ENCODE data around the gene ZNF549. TPM values are rescaled to one million over a fixed set of nuclear protein-coding genes. Genes with fewer than 3 reads are reported as not detected.

Gene ZNF549
- total and polyA plus RNA-seq, 2 experiments from 2014 or later, result 3.2 to 6.4 TPM

- TF ChIP-seq CTCF (IDR thresholded peaks at IDR 0.05; ENCODE audit: poor library complexity) (no peak), EZH2 (IDR thresholded peaks at IDR 0.05; ENCODE audit: borderline replicate concordance) (no peak), EZH2phosphoT487 (IDR thresholded peaks at IDR 0.05; ENCODE audit: low read depth, severe bottlenecking, unreplicated experiment) (no peak)
- peaks cover 30% of the 10 kb centered on the region for H3K79me2 ChIP-seq
- H2AFZ ChIP-seq, result peak within 1 kb of the TSS; percentile 91
- peak; percentile 92 for DNase-seq (ENCODE audit: low spot score)
- no peaks in the 10 kb centered on the region for H3K9me2 ChIP-seq (replicated peaks; ENCODE audit: insufficient read depth)
- WGBS (ENCODE audit: low lambda C conversion rate, missing lambda C conversion rate), result under 1% methylated on average over 55 of the region's 56 CpGs
- peak within 1 kb of the TSS; percentile 69 for H3K27ac ChIP-seq
- peaks cover 2% of the 10 kb centered on the region for H4K20me1 ChIP-seq (ENCODE audit: insufficient read depth, poor library complexity, severe bottlenecking)
- H3K27me3 ChIP-seq, result no peaks in the 10 kb centered on the region
- H3K9me3 ChIP-seq (ENCODE audit: low read depth), result peaks cover 7% of the 10 kb centered on the region
- H3K4me1 ChIP-seq (ENCODE audit: insufficient read depth), result peaks cover 12% of the 10 kb centered on the region
- H3K36me3 ChIP-seq (replicated peaks; ENCODE audit: insufficient read depth, low read depth), result peaks cover 6% of the 10 kb centered on the region
- peak within 1 kb of the TSS; percentile 97 for H3K4me2 ChIP-seq
- H3K4me3 ChIP-seq, result peak within 1 kb of the TSS; percentile 84
These were observed 32.4 kb downstream of the ZNF549 start, which contains the start of gene ZNF550 for GRCh38 chr19:57559404-57560025. Gene ZNF550 (minus strand): TSS chr19:57559863. CDS start chr19:57559682, 181 bp downstream.

- Histone ChIP-seq H2AFZ (peak overlapping the region; percentile 43), H3K36me3 (replicated peaks; ENCODE audit: insufficient read depth, low read depth) (peaks cover 6% of the 10 kb centered on the region), H3K9me3 (ENCODE audit: low read depth) (peaks cover 7% of the 10 kb centered on the region), H3K9me2 (replicated peaks; ENCODE audit: insufficient read depth) (no peaks in the 10 kb centered on the region), H3K4me3 (no peak overlapping the region), H3K79me2 (peaks cover 30% of the 10 kb centered on the region), H3K27ac (no peak overlapping the region), H3K4me1 (ENCODE audit: insufficient read depth) (peaks cover 12% of the 10 kb centered on the region), H3K27me3 (no peaks in the 10 kb centered on the region), H4K20me1 (ENCODE audit: insufficient read depth, poor library complexity, severe bottlenecking) (peaks cover 2% of the 10 kb centered on the region), H3K4me2 (peak overlapping the region; percentile 97)
- WGBS (ENCODE audit: low lambda C conversion rate, missing lambda C conversion rate), result 84% methylated on average over 23 of the region's 23 CpGs
- no peak for DNase-seq (ENCODE audit: low spot score)
- TF ChIP-seq EZH2 (IDR thresholded peaks at IDR 0.05; ENCODE audit: borderline replicate concordance) (no peak), CTCF (IDR thresholded peaks at IDR 0.05; ENCODE audit: poor library complexity) (no peak), EZH2phosphoT487 (IDR thresholded peaks at IDR 0.05; ENCODE audit: low read depth, severe bottlenecking, unreplicated experiment) (no peak)
These were observed 32.9 kb downstream of the ZNF549 start for GRCh38 chr19:57560049-57560491.

- WGBS (ENCODE audit: low lambda C conversion rate, missing lambda C conversion rate), result 64% methylated on average over 1 of the region's 1 CpG
- Histone ChIP-seq H3K27me3 (no peaks in the 10 kb centered on the region), H3K4me1 (ENCODE audit: insufficient read depth) (peaks cover 4% of the 10 kb centered on the region), H2AFZ (no peak overlapping the region), H4K20me1 (ENCODE audit: insufficient read depth, poor library complexity, severe bottlenecking) (no peaks in the 10 kb centered on the region), H3K9me3 (ENCODE audit: low read depth) (peaks cover 22% of the 10 kb centered on the region), H3K27ac (no peak overlapping the region), H3K4me2 (no peak overlapping the region), H3K4me3 (no peak overlapping the region), H3K79me2 (peaks cover 10% of the 10 kb centered on the region), H3K9me2 (replicated peaks; ENCODE audit: insufficient read depth) (no peaks in the 10 kb centered on the region), H3K36me3 (replicated peaks; ENCODE audit: insufficient read depth, low read depth) (no peaks in the 10 kb centered on the region)
- no peak for DNase-seq (ENCODE audit: low spot score)
- TF ChIP-seq EZH2phosphoT487 (IDR thresholded peaks at IDR 0.05; ENCODE audit: low read depth, severe bottlenecking, unreplicated experiment) (no peak), CTCF (IDR thresholded peaks at IDR 0.05; ENCODE audit: poor library complexity) (no peak), EZH2 (IDR thresholded peaks at IDR 0.05; ENCODE audit: borderline replicate concordance) (no peak)
These were observed 36.4 kb downstream of the ZNF549 start for GRCh38 chr19:57563547-57563946.

All from hepatocyte (in vitro differentiated cells).